ENCODE measurements around the gene SLC9A7.
"Not testable (repeated sequence)": the region's sequence is repeated elsewhere in the genome, so short reads cannot be mapped to it uniquely, and the experiment has no call there.

The SLC9A7 gene

DNA sequence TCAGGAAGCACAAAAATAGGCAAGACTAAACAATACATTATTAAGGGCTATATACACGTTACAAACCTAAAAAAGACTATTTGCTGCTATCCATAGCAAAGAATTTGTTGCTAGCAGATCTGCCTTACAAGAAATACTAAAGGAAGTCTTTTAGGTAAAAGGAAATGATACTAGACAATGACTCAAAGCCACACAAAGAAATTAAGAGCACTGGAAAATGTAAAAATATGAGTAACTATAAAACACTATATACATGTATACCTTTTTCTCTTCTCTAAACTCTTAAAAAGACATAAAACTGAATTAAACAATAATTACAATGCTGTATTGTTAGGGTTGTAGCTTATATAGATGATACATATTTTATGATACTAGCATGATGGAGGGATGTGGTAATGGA, 25.7 kb downstream of the SLC9A7 start:
- no peaks in the 10 kb centered on the region for H3K36me3 ChIP-seq (ENCODE audit: insufficient read depth, low read length)
- H3K4me1 ChIP-seq (ENCODE audit: insufficient read depth, low read length), result no peaks in the 10 kb centered on the region
- no peak overlapping the region for H3K9ac ChIP-seq (ENCODE audit: low read depth, low read length)
- H3K9me3 ChIP-seq (ENCODE audit: control insufficient read depth, insufficient read depth, low read length), result peaks cover 18% of the 10 kb centered on the region

- no peaks in the 10 kb centered on the region for H3K4me1 ChIP-seq (ENCODE audit: insufficient read depth, low read length)
- no peaks in the 10 kb centered on the region for H3K36me3 ChIP-seq (ENCODE audit: insufficient read depth, low read length)
- H3K9ac ChIP-seq (ENCODE audit: low read depth, low read length), result no peak overlapping the region
- no peaks in the 10 kb centered on the region; the same call in none of the 2 replicates for H3K9me3 ChIP-seq (ENCODE audit: control insufficient read depth, insufficient read depth, low read length)
Observed at GRCh38 chrX:46730765-46731164, 28.2 kb downstream of the SLC9A7 start.

GRCh38 chrX:46727441-46727840, 31.5 kb downstream of the SLC9A7 start:
- H3K9me3 ChIP-seq (ENCODE audit: control insufficient read depth, insufficient read depth, low read length), result no peaks in the 10 kb centered on the region; the same call in 1 of the 2 replicates
- no peaks in the 10 kb centered on the region for H3K36me3 ChIP-seq (ENCODE audit: insufficient read depth, low read length)
- H3K4me1 ChIP-seq (ENCODE audit: insufficient read depth, low read length), result 0 out of 2 replicates have a peak, but pooled peaks cover 6% of the 10 kb centered on the region
- no peak overlapping the region for H3K9ac ChIP-seq (ENCODE audit: low read depth, low read length)

GRCh38 chrX:46723569-46723927, 35.4 kb downstream of the SLC9A7 start:
- not testable (repeated sequence) for H3K4me1 ChIP-seq (ENCODE audit: insufficient read depth, low read length); H3K9ac ChIP-seq (ENCODE audit: low read depth, low read length); H3K36me3 ChIP-seq (ENCODE audit: insufficient read depth, low read length); H3K9me3 ChIP-seq (ENCODE audit: control insufficient read depth, insufficient read depth, low read length)

- Histone ChIP-seq H3K9ac (ENCODE audit: low read depth, low read length) (no peak overlapping the region), H3K36me3 (ENCODE audit: insufficient read depth, low read length) (no peaks in the 10 kb centered on the region), H3K4me1 (ENCODE audit: insufficient read depth, low read length) (0 out of 2 replicates have a peak, but pooled peaks cover 7% of the 10 kb centered on the region), H3K9me3 (ENCODE audit: control insufficient read depth, insufficient read depth, low read length) (no peaks in the 10 kb centered on the region; the same call in 1 of the 2 replicates)
Observed at GRCh38 chrX:46722742-46723568, 36.0 kb downstream of the SLC9A7 start.

GRCh38 chrX:46716796-46717195, 42.1 kb downstream of the SLC9A7 start:
- Histone ChIP-seq H3K36me3 (ENCODE audit: insufficient read depth, low read length) (no peaks in the 10 kb centered on the region), H3K9me3 (ENCODE audit: control insufficient read depth, insufficient read depth, low read length) (no peaks in the 10 kb centered on the region), H3K4me1 (ENCODE audit: insufficient read depth, low read length) (peaks cover under 1% of the 10 kb centered on the region; the same call in 1 of the 2 replicates), H3K9ac (ENCODE audit: low read depth, low read length) (no peak overlapping the region)

DNA sequence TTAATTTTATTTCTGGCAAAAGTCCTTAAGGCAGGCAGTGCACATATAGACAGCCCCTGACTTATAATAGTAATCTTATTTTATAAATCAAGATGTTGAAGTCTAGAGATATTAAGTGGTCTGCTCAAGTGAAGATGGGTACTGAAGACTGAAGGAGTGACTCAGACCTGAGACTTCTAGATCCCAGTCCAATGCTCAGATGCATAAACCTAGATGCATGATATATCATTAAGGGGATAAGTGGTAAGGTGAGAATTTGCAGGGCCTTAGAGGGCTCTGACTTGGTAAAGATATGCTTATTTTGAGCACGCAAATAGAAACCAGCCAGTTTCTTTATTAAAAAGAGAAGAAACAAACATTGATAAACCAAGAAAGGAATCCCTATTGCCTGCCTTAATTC, 42.9 kb downstream of the SLC9A7 start:
- Histone ChIP-seq H3K36me3 (ENCODE audit: insufficient read depth, low read length) (no peaks in the 10 kb centered on the region), H3K4me1 (ENCODE audit: insufficient read depth, low read length) (peaks cover 8% of the 10 kb centered on the region), H3K9me3 (ENCODE audit: control insufficient read depth, insufficient read depth, low read length) (no peaks in the 10 kb centered on the region), H3K9ac (ENCODE audit: low read depth, low read length) (no peak overlapping the region)

DNA sequence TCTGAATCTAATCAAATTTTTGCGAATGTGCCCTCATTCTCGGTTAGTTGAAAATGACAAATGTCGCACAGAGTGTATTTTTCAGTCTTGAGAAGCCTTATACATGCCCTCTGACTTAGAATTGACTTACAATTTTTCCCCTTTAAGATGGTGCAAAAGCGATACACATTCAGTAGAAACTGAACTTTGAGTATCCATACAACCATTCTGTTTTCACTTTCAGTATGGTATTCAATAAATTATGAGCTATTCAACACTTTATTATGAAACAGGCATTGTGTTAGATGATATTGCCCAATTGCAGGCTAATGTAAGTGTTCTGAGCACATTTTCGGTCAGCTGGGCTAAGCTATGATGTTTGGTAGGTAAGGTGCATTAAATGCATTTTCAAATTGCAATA, 43.4 kb downstream of the SLC9A7 start:
- Histone ChIP-seq H3K4me1 (ENCODE audit: insufficient read depth, low read length) (peaks cover 13% of the 10 kb centered on the region), H3K9ac (ENCODE audit: low read depth, low read length) (no peak overlapping the region), H3K36me3 (ENCODE audit: insufficient read depth, low read length) (no peaks in the 10 kb centered on the region), H3K9me3 (ENCODE audit: control insufficient read depth, insufficient read depth, low read length) (no peaks in the 10 kb centered on the region)

- no peak overlapping the region for H3K9ac ChIP-seq (ENCODE audit: low read depth, low read length)
- H3K4me1 ChIP-seq (ENCODE audit: insufficient read depth, low read length), result peaks cover 20% of the 10 kb centered on the region
- no peaks in the 10 kb centered on the region for H3K9me3 ChIP-seq (ENCODE audit: control insufficient read depth, insufficient read depth, low read length)
- H3K36me3 ChIP-seq (ENCODE audit: insufficient read depth, low read length), result no peaks in the 10 kb centered on the region
Observed at GRCh38 chrX:46713672-46714490, 45.0 kb downstream of the SLC9A7 start.

GRCh38 chrX:46712764-46713163, 46.2 kb downstream of the SLC9A7 start:
- no peaks in the 10 kb centered on the region for H3K36me3 ChIP-seq (ENCODE audit: insufficient read depth, low read length)
- no peak overlapping the region for H3K9ac ChIP-seq (ENCODE audit: low read depth, low read length)
- H3K4me1 ChIP-seq (ENCODE audit: insufficient read depth, low read length), result peaks cover 20% of the 10 kb centered on the region
- H3K9me3 ChIP-seq (ENCODE audit: control insufficient read depth, insufficient read depth, low read length), result no peaks in the 10 kb centered on the region

DNA sequence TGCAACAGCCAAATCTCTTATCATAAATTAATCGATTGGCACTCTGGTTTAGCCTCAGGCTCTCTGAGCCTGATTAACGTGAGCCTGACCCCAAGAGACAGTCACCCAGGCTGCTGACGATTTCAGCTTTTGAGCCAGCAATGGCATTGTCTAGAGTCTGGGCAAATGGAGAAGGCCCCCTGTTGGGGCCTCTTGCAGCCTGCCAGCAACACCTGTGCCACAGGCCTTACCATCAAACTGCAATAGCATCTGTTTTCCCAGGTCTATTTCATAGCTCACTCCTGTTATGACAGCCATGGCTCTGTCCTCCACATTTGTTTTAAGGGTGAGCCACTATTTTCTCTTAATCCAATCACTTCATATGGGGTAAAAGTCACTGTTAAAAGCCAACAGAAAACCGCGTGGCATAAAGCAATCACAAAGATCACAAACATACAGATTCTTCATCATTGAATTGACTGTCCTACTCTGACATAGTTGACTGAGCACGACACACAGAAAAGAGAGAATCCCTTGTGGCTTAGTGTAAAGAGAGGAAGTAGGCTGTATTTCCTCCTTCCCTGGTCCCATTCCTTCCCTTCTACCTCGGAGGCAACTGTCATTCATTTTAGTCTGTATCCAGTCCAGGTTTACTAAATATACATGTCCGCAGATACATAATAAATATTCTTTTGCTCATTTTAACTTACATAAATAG, 47.8 kb downstream of the SLC9A7 start:
- Histone ChIP-seq H3K9me3 (ENCODE audit: control insufficient read depth, insufficient read depth, low read length) (no peaks in the 10 kb centered on the region), H3K36me3 (ENCODE audit: insufficient read depth, low read length) (no peaks in the 10 kb centered on the region), H3K4me1 (ENCODE audit: insufficient read depth, low read length) (peaks cover 20% of the 10 kb centered on the region), H3K9ac (ENCODE audit: low read depth, low read length) (no peak overlapping the region)

- H3K4me1 ChIP-seq (ENCODE audit: insufficient read depth, low read length), result peaks cover 20% of the 10 kb centered on the region
- H3K9me3 ChIP-seq (ENCODE audit: control insufficient read depth, insufficient read depth, low read length), result no peaks in the 10 kb centered on the region
- H3K9ac ChIP-seq (ENCODE audit: low read depth, low read length), result no peak overlapping the region
- H3K36me3 ChIP-seq (ENCODE audit: insufficient read depth, low read length), result no peaks in the 10 kb centered on the region
Observed at GRCh38 chrX:46710425-46710824, 48.5 kb downstream of the SLC9A7 start.

DNA sequence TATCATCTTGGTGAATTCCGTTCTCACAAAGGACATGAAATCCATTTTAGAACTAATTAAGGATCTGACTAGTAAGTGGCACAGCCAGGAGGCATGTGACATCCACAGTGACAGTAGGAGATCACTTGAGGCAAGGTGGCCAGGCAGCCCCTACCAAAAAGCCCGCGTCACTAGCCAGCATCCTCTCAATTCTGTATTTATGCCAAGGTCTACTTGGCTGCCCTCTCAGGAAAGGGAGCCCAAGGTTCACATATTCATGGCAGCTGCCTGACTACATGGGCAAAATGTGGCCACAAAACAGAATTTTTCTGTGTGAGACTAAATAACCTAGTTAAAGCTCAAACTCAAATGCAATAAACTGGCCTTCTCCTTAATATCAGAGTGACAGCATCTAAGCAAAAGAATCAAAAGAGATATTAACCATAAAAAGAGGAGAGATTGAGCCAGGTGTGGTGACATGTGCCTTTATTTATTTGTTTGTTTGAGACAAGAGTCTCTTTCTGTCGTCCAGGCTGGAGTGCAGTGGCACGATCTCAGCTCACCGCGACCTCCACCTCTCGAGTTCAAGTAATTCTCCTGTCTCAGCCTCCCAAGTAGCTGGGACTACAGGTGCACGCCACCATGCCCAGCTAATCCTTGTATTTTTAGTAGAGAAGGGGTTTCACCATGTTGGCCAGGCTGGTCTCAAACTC, 51.5 kb downstream of the SLC9A7 start:
- H3K36me3 ChIP-seq (ENCODE audit: insufficient read depth, low read length), result no peaks in the 10 kb centered on the region
- no peak overlapping the region for H3K9ac ChIP-seq (ENCODE audit: low read depth, low read length)
- H3K4me1 ChIP-seq (ENCODE audit: insufficient read depth, low read length), result peaks cover 20% of the 10 kb centered on the region
- H3K9me3 ChIP-seq (ENCODE audit: control insufficient read depth, insufficient read depth, low read length), result no peaks in the 10 kb centered on the region

Measured in ES-I3 (cell line).